ENCODE results near the gene PRSS12. TPM values are rescaled to one million over a fixed set of nuclear protein-coding genes. Genes with fewer than 3 reads are reported as not detected.

PRSS12 gene
- total RNA-seq, 1 experiment from 2014 or later: 14.1 TPM

GRCh38 chr4:118322831-118323502 lies 29.8 kb downstream of the PRSS12 start:
- Mint-ChIP-seq H3K27me3 (ENCODE audit: low read depth) (no peaks in the 10 kb centered on the region), H3K9me3 (no peaks in the 10 kb centered on the region), H3K36me3 (no peaks in the 10 kb centered on the region), H3K4me3 (no peak overlapping the region), H3K4me1 (peaks cover 31% of the 10 kb centered on the region), H3K27ac (peak overlapping the region; percentile 17; the same call in 1 of the 2 replicates)
- TF ChIP-seq ATF1 (CRISPR knock-in tag; IDR thresholded peaks at IDR 0.05): no peak
- TF ChIP-seq JUN (CRISPR knock-in tag; IDR thresholded peaks at IDR 0.05): no peak
- TF ChIP-seq NFYB (CRISPR knock-in tag; conservative IDR thresholded peaks at IDR 0.05; ENCODE audit: low read depth): no peak
- no peak for TF ChIP-seq ZNF512 (CRISPR knock-in tag; IDR thresholded peaks at IDR 0.05; ENCODE audit: borderline replicate concordance)
- TF ChIP-seq GRHL2 (CRISPR knock-in tag; IDR thresholded peaks at IDR 0.05; ENCODE audit: insufficient replicate concordance, severe bottlenecking): no peak
- no peak for TF ChIP-seq NR1H2 (CRISPR knock-in tag; IDR thresholded peaks at IDR 0.05)
- TF ChIP-seq IRF1 (CRISPR knock-in tag; IDR thresholded peaks at IDR 0.05): no peak
- no peak for TF ChIP-seq AR (CRISPR knock-in tag; IDR thresholded peaks at IDR 0.05)
- no peak for TF ChIP-seq SMAD4 (CRISPR knock-in tag; IDR thresholded peaks at IDR 0.05)
- TF ChIP-seq AFF4 (CRISPR knock-in tag; IDR thresholded peaks at IDR 0.05; ENCODE audit: borderline replicate concordance): no peak
- no peak for TF ChIP-seq ZNF416 (CRISPR knock-in tag; IDR thresholded peaks at IDR 0.05)
- no peak for TF ChIP-seq ATF3 (CRISPR knock-in tag; conservative IDR thresholded peaks at IDR 0.05)
- TF ChIP-seq ZNF232 (CRISPR knock-in tag; IDR thresholded peaks at IDR 0.05): no peak
- TF ChIP-seq GABPB1 (CRISPR knock-in tag; IDR thresholded peaks at IDR 0.05): no peak
- POLR2A ChIA-PET: no interaction called here
- DNase-seq (ENCODE audit: low spot score) (no peak), ATAC-seq (no peak)
- CTCF ChIA-PET: no interaction called here

GRCh38 chr4:118318931-118319330 lies 33.9 kb downstream of the PRSS12 start:
- Mint-ChIP-seq H3K27me3 (ENCODE audit: low read depth) (no peaks in the 10 kb centered on the region), H3K9me3 (no peaks in the 10 kb centered on the region), H3K4me3 (no peak overlapping the region), H3K4me1 (peaks cover 9% of the 10 kb centered on the region), H3K36me3 (no peaks in the 10 kb centered on the region), H3K27ac (no peak overlapping the region)
- POLR2A ChIA-PET: no interaction called here
- no peak for DNase-seq (ENCODE audit: low spot score)
- CTCF ChIA-PET: no interaction called here
- no peak for ATAC-seq
- no peak for TF ChIP-seq JUN (CRISPR knock-in tag; IDR thresholded peaks at IDR 0.05)
- TF ChIP-seq TCF7 (CRISPR knock-in tag; IDR thresholded peaks at IDR 0.05; ENCODE audit: low read depth): no peak
- TF ChIP-seq NR1H2 (CRISPR knock-in tag; IDR thresholded peaks at IDR 0.05): no peak
- TF ChIP-seq ZNF396 (CRISPR knock-in tag; IDR thresholded peaks at IDR 0.05; ENCODE audit: borderline replicate concordance): no peak
- no peak for TF ChIP-seq ZBTB43 (CRISPR knock-in tag; IDR thresholded peaks at IDR 0.05)
- TF ChIP-seq ZNF423 (CRISPR knock-in tag; IDR thresholded peaks at IDR 0.05): no peak
- no peak for TF ChIP-seq ATF3 (CRISPR knock-in tag; conservative IDR thresholded peaks at IDR 0.05)
- TF ChIP-seq AFF4 (CRISPR knock-in tag; IDR thresholded peaks at IDR 0.05; ENCODE audit: borderline replicate concordance): no peak

Measured in WTC11 (cell line).